HS-5 (cell line): ENCODE measurements around the gene DNAJB13.

ENCODE experiments used
- DNase-seq: peaks from one replicate; pipeline ENCODE4 v3.0.0-alpha.2; 2012; ENCODE audit warnings: low read depth

DNAJB13 gene

GRCh38 chr11:74000307-74001133 lies 49.7 kb downstream of the DNAJB13 start:
- DNase-seq = no peak

- no peak for DNase-seq
Measured at GRCh38 chr11:74001822-74002286, 51.0 kb downstream of the DNAJB13 start.

GRCh38 chr11:74002832-74003231 lies 52.0 kb downstream of the DNAJB13 start:
- no peak for DNase-seq

DNA sequence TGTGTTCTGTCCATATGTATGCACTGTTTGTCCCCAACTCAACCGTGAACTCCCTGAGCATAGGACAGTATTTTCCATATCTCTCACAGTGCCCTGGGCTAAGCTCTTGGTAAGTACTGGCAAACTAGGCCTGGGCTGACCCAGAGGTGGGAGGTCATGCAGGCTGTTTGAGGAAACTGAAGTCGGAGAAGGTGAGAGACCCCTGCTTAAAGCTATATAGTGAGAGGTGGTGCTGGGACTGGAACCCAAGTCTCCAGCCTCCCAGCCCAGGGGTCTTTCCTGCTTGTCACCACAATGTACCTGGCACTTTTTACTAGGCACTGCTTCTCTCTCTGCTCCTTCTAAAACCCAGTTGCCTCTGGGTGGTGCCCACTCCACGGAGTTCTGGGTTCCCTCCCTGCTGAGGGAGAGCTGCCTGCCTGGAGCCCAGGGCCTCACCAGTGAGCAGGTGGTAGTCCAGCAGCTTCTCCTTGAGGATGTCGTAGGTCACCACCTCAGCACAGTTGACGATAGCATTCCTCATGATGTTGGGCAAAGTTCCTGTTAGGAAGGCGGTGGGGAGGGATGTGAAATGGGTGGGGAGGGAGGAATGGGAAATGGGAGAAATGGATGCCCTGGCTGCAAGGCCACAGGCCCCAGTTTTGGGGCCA lies 53.3 kb downstream of the DNAJB13 start:
- DNase-seq = no peak

DNA sequence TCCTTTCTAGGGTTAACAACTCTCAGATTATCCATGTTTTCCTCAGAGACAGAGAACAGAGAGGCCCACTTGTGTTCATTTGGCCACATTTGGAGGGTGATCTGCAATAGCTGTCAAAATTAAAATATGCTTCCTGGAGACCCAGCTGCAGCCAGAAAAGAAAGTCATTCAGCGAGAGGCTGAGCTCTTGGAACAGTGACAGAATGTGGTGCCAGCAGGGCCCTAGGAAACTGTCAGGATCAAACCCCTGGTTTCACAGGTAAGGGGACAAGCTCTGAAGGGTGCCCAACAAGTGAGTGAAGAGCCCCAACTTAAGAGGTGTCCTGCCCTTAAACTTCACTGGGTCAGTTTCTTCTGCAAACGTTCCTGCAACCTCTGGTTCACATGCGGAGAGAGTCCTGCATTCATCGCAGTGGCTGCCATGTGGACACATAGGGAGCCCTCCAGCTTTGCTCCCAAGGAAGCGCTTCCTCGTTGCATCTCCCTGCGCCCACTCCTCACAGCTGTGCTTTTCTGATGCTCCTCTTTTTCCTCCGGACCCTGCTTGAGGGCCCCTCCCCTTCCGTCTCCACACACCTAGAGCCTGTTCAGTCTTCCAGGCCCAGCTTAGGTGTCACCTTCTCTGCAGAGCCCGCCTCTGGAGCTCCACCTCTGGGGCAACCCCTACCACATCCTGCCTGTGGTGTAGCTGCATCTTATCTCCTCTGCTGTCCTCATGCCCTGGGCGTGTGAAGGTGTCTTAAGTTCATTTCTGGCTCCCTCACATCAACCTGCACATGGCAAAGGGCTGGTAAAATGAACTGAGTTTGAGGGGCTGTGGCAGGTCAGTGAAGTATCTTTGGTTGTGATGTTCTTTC lies 54.2 kb downstream of the DNAJB13 start:
- no peak for DNase-seq

- no peak for DNase-seq
Measured at GRCh38 chr11:74005721-74006517, 55.1 kb downstream of the DNAJB13 start.

DNA sequence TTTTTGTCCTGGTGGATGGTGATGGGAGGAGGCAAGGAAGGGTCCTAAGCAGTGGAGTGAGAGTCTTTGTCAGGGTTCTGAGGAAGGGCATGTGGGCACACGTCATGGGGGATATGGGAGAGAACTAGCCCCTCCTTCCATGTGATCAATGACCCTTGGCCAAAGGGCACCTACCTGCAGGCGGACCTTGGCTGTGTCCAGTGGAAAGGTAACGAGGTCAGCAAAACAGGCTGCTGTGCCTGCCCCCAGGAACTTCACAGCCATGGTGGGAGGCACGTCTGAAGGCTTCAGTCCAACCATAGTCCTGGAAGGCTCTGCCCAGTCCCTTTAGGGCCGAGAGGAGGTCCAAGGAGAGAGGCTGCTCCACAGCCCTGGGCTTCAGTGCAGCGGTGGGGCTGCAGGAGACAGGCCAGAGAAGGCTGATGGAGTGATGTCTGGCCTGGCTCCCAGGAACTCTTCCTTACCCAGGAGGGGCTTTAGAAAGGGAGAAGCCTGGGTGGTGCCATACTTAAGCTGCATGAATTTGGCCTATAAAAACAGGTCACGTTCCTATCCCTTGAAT lies 56.0 kb downstream of the DNAJB13 start:
- no peak for DNase-seq

DNA sequence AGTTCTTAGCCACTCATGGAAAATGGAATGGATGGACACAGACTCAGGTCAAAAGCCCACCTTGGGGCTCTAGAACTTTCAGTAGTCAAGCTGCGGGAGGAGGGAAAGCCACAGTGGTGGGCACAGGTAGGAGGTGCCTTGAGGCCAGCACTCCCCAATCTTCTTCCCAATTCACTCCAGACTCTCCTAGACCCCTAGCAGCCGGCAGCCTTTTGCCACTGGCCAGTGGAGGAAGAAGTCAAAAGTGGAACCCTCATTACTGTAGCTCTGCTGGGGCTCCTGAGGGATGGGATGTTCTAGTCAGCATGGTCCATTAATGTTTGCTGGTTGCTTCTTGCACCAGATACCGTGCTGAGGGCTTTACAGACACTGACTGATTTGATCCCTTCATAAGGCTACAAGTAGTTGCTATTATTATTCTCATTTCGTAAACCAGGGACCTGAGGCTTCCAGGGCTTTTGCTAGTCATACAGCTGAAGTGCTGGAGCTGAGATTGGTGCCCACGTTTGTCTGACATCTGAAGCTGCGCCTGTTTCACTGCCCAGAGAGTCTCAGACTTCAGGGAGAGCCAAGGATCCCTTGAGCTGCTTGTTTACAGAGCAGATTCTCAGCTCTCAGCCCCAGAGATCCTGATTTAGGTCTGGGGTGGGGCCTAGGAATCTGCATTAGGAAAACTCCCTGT lies 57.0 kb downstream of the DNAJB13 start:
- DNase-seq = no peak

- no peak for DNase-seq
Measured at GRCh38 chr11:74008373-74009229, 57.8 kb downstream of the DNAJB13 start, which contains the start of gene UCP3. Gene UCP3, minus strand, starts transcription at chr11:74009085. Its CDS starts 2,043 bp downstream, at chr11:74007042.

GRCh38 chr11:74009230-74009547 lies 58.4 kb downstream of the DNAJB13 start:
- no peak for DNase-seq

DNA sequence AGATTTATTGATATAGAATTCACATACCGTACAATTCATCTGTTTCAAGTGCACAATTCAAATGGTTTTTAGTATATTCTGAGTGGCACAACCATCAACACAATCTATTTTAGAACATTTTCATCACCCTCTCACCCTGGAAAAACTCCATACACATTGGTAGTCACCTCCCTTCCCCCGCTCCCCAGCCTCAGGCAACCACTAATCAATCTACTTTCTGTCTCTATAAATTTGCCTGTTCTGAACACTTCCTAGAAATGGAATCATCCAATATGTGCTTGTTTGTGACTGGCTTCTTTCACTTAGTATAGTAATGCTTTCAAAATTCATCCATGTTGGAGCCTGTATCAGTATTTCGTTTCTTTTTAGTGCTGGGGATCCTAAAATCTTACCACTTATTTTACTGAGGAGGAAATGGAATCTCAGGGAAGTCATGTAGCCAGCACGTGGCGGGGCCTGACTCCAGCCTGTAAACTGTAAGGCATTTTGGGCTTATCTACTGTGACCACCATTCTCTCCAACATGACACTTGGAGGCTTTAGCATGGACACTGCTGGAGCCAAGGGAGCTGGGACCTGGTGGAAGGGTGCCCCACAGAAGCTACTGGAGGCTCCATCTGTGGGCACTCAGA lies 59.0 kb downstream of the DNAJB13 start:
- no peak for DNase-seq

- DNase-seq = no peak
Measured at GRCh38 chr11:74010306-74011300, 59.8 kb downstream of the DNAJB13 start.

DNA sequence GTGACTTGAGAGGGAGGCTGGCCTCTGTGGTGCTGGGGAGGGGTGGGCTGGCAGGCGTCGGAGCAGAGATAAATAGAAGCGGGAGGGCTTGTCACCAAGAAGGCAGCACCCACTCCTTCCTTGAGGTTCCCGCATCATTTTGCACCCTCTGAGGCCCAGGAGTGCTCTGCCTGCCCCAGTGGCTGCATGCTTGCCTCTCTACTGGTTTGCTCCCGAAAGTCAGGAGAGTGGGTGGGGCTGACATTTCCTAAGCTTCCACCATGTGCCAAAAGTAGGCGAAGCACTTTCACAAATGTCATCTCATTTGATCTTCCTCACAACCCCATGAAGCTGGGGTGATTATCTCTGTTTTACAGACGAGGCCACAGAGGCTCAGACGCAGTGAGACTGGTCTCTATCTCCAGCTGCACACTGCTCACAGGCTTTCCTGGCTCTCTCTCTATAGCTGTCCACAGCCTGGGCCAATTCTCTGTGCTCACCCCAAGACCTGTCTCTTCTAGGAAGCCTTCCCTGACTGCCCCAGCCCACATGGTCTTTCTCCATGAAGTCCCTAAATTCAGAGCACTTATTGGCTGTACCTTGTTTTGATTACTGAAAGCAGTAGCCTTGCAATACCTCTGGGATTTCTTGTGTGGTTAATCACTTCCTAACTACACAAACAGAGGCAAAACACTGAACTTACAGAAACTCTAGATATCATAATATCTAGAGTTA lies 60.7 kb downstream of the DNAJB13 start:
- no peak for DNase-seq

- no peak for DNase-seq
Measured at GRCh38 chr11:74012074-74012809, 61.4 kb downstream of the DNAJB13 start.

DNA sequence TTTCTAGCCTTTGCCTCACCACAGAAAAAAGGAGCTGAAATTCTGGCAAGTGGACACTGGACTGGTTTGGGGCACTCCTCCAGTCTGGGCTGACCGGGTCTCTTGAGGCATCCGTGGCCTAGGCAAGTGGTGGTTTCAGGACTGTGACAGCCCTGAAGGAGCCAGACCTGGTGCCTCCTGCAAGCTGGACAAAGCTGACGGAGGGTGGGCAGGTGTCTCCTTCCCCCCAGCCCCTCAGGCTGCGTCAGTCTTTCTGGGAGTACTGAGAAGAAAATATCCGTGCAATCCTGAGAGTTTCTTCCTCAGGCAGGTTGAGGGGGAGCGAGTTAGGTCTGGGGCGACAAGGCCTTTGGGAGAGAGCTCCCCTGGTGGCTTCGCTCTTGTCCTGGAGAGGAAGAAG lies 62.3 kb downstream of the DNAJB13 start:
- DNase-seq = no peak

- DNase-seq = no peak
Measured at GRCh38 chr11:74014880-74015279, 64.1 kb downstream of the DNAJB13 start.
